IMR-90 (cell line): ENCODE measurements around the gene PTH2. TPM values are rescaled to one million over a fixed set of nuclear protein-coding genes. Genes with fewer than 3 reads are reported as not detected.

Source experiments
- ATAC-seq: fragments of 200-7000 bp; cut with Tn5 transposase; 2 replicates; pipeline ENCODE4 v1.9.1; 2020; ENCODE audit warnings: low read depth, mild to moderate bottlenecking, moderate library complexity
- BruUV-seq: library from RNA; stranded (reverse); fragments of 400-500 nt; replicated peaks from 2 replicates; lab custom pipeline; 2021; lab: Mats Ljungman, UMichigan
- CTCF ChIA-PET: fragments of 300-600 bp; formaldehyde crosslinking; extraction: SDS; loops from one replicate; lab custom pipeline; 2021; ENCODE audit warnings: antibody characterized with exemption; lab: Yijun Ruan, JAX
- POLR2A ChIA-PET: fragments of 300-600 bp; sonication (Branson Sonifier 250); formaldehyde crosslinking; loops from one replicate; lab custom pipeline; 2022; ENCODE audit warnings: antibody characterized with exemption; ENCODE audit not compliant: unreplicated experiment; lab: Charles Lee
- DNase-seq: peaks from one replicate; pipeline ENCODE4 v3.0.0; 2013
- H2AFZ ChIP-seq: replicated peaks from 2 replicates; pipeline ENCODE3; 2013; ENCODE audit warnings: low read length, mild to moderate bottlenecking; ENCODE audit not compliant: poor library complexity
- H2AK5ac ChIP-seq: 2 replicates; pipeline ENCODE4 v1.6.1; 2013; ENCODE audit warnings: low read depth, low read length, inconsistent platforms
- H2AK9ac ChIP-seq: replicated peaks from 2 replicates; pipeline ENCODE3; 2013; ENCODE audit warnings: mild to moderate bottlenecking, low read depth, low read length, moderate library complexity; ENCODE audit not compliant: poor library complexity
- H2BK120ac ChIP-seq: 2 replicates; pipeline ENCODE4 v1.6.1; 2013; ENCODE audit warnings: low read depth, low read length, inconsistent platforms
- H2BK15ac ChIP-seq: 3 replicates; pipeline ENCODE4 v1.6.1; 2013; ENCODE audit warnings: low read depth, low read length, inconsistent platforms
- H2BK20ac ChIP-seq: 2 replicates; pipeline ENCODE4 v1.6.1; 2013; ENCODE audit warnings: low read depth, mild to moderate bottlenecking, inconsistent platforms, low read length, moderate library complexity
- H2BK5ac ChIP-seq: 2 replicates; pipeline ENCODE4 v1.6.1; 2013; ENCODE audit warnings: mild to moderate bottlenecking, low read depth, low read length, inconsistent platforms; ENCODE audit not compliant: poor library complexity, severe bottlenecking
- H3K14ac ChIP-seq: replicated peaks from 2 replicates; pipeline ENCODE4 v1.6.1; 2013; ENCODE audit warnings: low read depth, low read length, inconsistent platforms
- H3K18ac ChIP-seq: 2 replicates; pipeline ENCODE4 v1.6.1; 2013; ENCODE audit warnings: low read depth, low read length, control low read depth
- H3K23ac ChIP-seq: 2 replicates; pipeline ENCODE4 v1.6.1; 2013; ENCODE audit warnings: low read depth, low read length, inconsistent platforms
- H3K27ac ChIP-seq: 2 replicates; pipeline ENCODE4 v1.5.1; 2013; ENCODE audit warnings: mild to moderate bottlenecking, control low read depth, low read length; ENCODE audit not compliant: insufficient read depth
- H3K27me3 ChIP-seq: 2 replicates; pipeline ENCODE4 v1.6.1; 2013; ENCODE audit warnings: low read length; ENCODE audit not compliant: control insufficient read depth, insufficient read depth
- H3K36me3 ChIP-seq: 2 replicates; pipeline ENCODE4 v1.6.1; 2013; ENCODE audit warnings: low read length, mixed read lengths; ENCODE audit not compliant: control insufficient read depth, insufficient read depth
- H3K4ac ChIP-seq: 2 replicates; pipeline ENCODE4 v1.6.1; 2013; ENCODE audit warnings: low read depth, low read length, inconsistent platforms
- H3K4me1 ChIP-seq: 2 replicates; pipeline ENCODE4 v1.6.1; 2013; ENCODE audit warnings: low read length, mixed read lengths; ENCODE audit not compliant: control insufficient read depth, insufficient read depth
- H3K4me2 ChIP-seq: 2 replicates; pipeline ENCODE4 v1.6.1; 2013; ENCODE audit warnings: low read depth, mild to moderate bottlenecking, control low read depth, low read length, moderate library complexity
- H3K4me3 ChIP-seq: 2 replicates; pipeline ENCODE4 v1.5.1; 2013; ENCODE audit warnings: low read depth, mild to moderate bottlenecking, control low read depth, low read length, moderate library complexity; ENCODE audit not compliant: insufficient read depth
- H3K56ac ChIP-seq: 2 replicates; pipeline ENCODE4 v1.6.1; 2013; ENCODE audit warnings: low read length, inconsistent platforms; ENCODE audit not compliant: insufficient read depth; ENCODE audit errors: extremely low read depth
- H3K79me1 ChIP-seq, 2 experiments: 2 replicates each; pipeline ENCODE4 v1.6.1; 2013; ENCODE audit warnings: low read length in 2 of 2, inconsistent platforms in 1 of 2, low read depth in 1 of 2
- H3K9ac ChIP-seq: 2 replicates; pipeline ENCODE4 v1.6.1; 2013; ENCODE audit warnings: low read depth, low read length, control low read depth
- H3K9me1 ChIP-seq: 2 replicates; pipeline ENCODE4 v1.6.1; 2013; ENCODE audit warnings: low read length, inconsistent platforms; ENCODE audit not compliant: insufficient read depth
- H3K9me3 ChIP-seq: 2 replicates; pipeline ENCODE4 v1.6.1; 2013; ENCODE audit warnings: low read length; ENCODE audit not compliant: control insufficient read depth, insufficient read depth
- H4K20me1 ChIP-seq: 2 replicates; pipeline ENCODE4 v1.6.1; 2013; ENCODE audit warnings: low read length, inconsistent platforms; ENCODE audit not compliant: insufficient read depth
- H4K5ac ChIP-seq: 2 replicates; pipeline ENCODE4 v1.6.1; 2013; ENCODE audit warnings: mild to moderate bottlenecking, low read depth, low read length, control low read depth
- H4K8ac ChIP-seq, 2 experiments: 2 replicates each; pipeline ENCODE4 v1.6.1; 2013; ENCODE audit warnings: low read depth in 2 of 2, low read length in 2 of 2, control low read depth in 1 of 2, inconsistent platforms in 1 of 2
- H4K91ac ChIP-seq: 2 replicates; pipeline ENCODE4 v1.6.1; 2013; ENCODE audit warnings: low read depth, low read length, inconsistent platforms; ENCODE audit not compliant: insufficient read depth
- CHD1 ChIP-seq: IDR thresholded peaks from 2 replicates; pipeline ENCODE4 v1.6.1; 2012; ENCODE audit warnings: low read depth, low read length, improper control_type of control experiment
- CTCF ChIP-seq: conservative IDR thresholded peaks from 2 replicates; pipeline ENCODE4 v1.5.1; 2012; ENCODE audit warnings: mild to moderate bottlenecking, low read depth, low read length, improper control_type of control experiment
- RAD21 ChIP-seq: IDR thresholded peaks from 2 replicates; pipeline ENCODE4 v1.6.1; 2012; ENCODE audit warnings: low read length, improper control_type of control experiment
- SMC3 ChIP-seq: fragments of 150-350 bp; IDR thresholded peaks from 2 replicates; pipeline ENCODE4 v1.6.1; 2016; ENCODE audit warnings: low read depth, mild to moderate bottlenecking, antibody characterized with exemption, low read length, moderate library complexity
- WGBS, 2 experiments: methylation state at CpG; one replicate each; pipeline versions ENCODE4 v1.1.5 to v1.1.7; 2013; ENCODE audit warnings: missing lambda C conversion rate in 2 of 2; ENCODE audit not compliant: insufficient read length in 1 of 2; ENCODE audit errors: extremely low coverage in 2 of 2; 5-methylcytosine and 5-hydroxymethylcytosine counted together
- dilution Hi-C: fragments of 300-500 bp; cut with HindIII; formaldehyde crosslinking; loops from one replicate; pipeline ENCODE4 v1.14.3; 2018; ENCODE audit warnings: low sequenced_read_pairs; ENCODE audit not compliant: unreplicated experiment
- in situ Hi-C: fragments of 300-500 bp; cut with MboI; formaldehyde crosslinking; loops from 3 replicates; pipeline ENCODE4 v1.14.3; 2019; ENCODE audit warnings: low sequenced_read_pairs, inconsistent platforms, mixed read lengths
- intact Hi-C: fragments of 100-400 bp; cut with micrococcal nuclease; formaldehyde crosslinking; loops from 2 replicates; pipeline ENCODE4 v1.10.0; 2022
- polyA plus RNA-seq, 3 experiments: library from polyadenylated mRNA; depleted of rRNA; stranded (reverse); fragments of >200 nt; gene quantifications; 2 replicates each; pipeline ENCODE4 v1.2.3, GENCODE V29; 2012; ENCODE audit warnings: low replicate concordance in 1 of 3
- total RNA-seq: library from RNA; depleted of rRNA; stranded (reverse); fragments of >200 nt; gene quantifications from 2 replicates; pipeline ENCODE4 v1.2.3, GENCODE V29; 2012

PTH2 gene
- total and polyA plus RNA-seq, 2 of the 4 experiments (the other 2 are of a cell fraction), result not detected

- H3K56ac ChIP-seq, result no peak overlapping the region
- peak overlapping the region; percentile 76 for H2AFZ ChIP-seq
- peak overlapping the region; percentile 37 for H2AK9ac ChIP-seq
- no peak overlapping the region for H4K91ac ChIP-seq
- BruUV-seq, result no TSS peak
- H3K4me1 ChIP-seq, result no peaks in the 10 kb centered on the region
- no peak overlapping the region for H3K14ac ChIP-seq
- no peak overlapping the region for H2BK5ac ChIP-seq
- no peak overlapping the region for H3K27ac ChIP-seq
- ChIA-PET CTCF (interaction anchor here (0.6 to 1.4 kb wide), 6 partner anchors 17 to 180 kb away, joined by 3 to 5 read pairs (median 4); no protein-coding TSS in a partner anchor), POLR2A (no interaction called here)
- intact Hi-C loops, result loop anchor here (1.0 kb wide), 1 partner anchor 52 kb away; no protein-coding TSS in a partner anchor
- H3K4ac ChIP-seq, result no peak overlapping the region
- H3K9me3 ChIP-seq, result no peaks in the 10 kb centered on the region
- no peaks in the 10 kb centered on the region for H4K20me1 ChIP-seq
- no peak overlapping the region for H3K9ac ChIP-seq
- H2BK15ac ChIP-seq, result no peak overlapping the region
- H3K79me1 ChIP-seq, result no peaks in the 10 kb centered on the region
- 45% methylated on average over 4 of the region's 14 CpGs; no CpG with 5 or more reads in 1 of the 2 experiments for WGBS, 2 experiments
- H3K9me1 ChIP-seq, result no peaks in the 10 kb centered on the region
- H4K8ac ChIP-seq, result no peak overlapping the region
- peak; percentile 60 for DNase-seq
- dilution Hi-C loops, result no loop called here
- H3K18ac ChIP-seq, result no peak overlapping the region
- H3K36me3 ChIP-seq, result no peaks in the 10 kb centered on the region
- in situ Hi-C loops, result loop anchor here (10.0 kb wide), 1 partner anchor 53 kb away; the partner anchor contains the start of gene SLC17A7
- H4K5ac ChIP-seq, result no peak overlapping the region
- peaks cover 46% of the 10 kb centered on the region for H3K27me3 ChIP-seq
- H2BK120ac ChIP-seq, result no peak overlapping the region
- H3K23ac ChIP-seq, result no peak overlapping the region
- H2BK20ac ChIP-seq, result no peak overlapping the region
- H3K4me3 ChIP-seq, result no peak overlapping the region
- peak; percentile 97 for ATAC-seq
- H2AK5ac ChIP-seq, result no peak overlapping the region; the same call in 1 of the 2 replicates
- TF ChIP-seq RAD21 (peak; percentile 92), CHD1 (no peak), SMC3 (peak; percentile 77), CTCF (peak; percentile 87)
- H3K4me2 ChIP-seq, result no peak overlapping the region
Measured at GRCh38 chr19:49391581-49392399, 31.5 kb downstream of the PTH2 start.
